ENCODE data around the gene SLC10A3.

Gene SLC10A3

DNA sequence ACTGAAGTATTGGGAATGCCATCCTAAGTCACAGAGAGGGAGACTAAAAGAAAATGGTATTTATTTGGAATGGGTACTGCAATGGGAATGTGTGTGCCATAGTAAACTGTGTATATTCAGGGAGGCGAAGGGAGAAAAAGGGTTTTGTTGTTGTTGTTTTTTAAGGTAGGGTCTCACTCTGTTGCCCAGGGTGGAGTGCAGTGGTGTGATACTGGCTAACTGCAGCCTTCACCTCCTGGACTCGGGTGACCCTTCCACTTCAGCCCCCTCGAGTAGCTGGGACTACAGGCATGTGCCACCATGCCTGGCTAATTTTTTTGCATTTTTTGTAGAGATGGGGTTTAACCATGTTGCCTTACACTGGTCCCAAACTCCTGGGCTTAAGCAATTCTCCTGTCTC is 4.3 kb upstream of the SLC10A3 start:
- Histone ChIP-seq H3K4me1 (ENCODE audit: control insufficient read depth, insufficient read depth, low read length) (peaks cover 3% of the 10 kb centered on the region; the same call in 1 of the 2 replicates), H3K36me3 (ENCODE audit: control insufficient read depth, insufficient read depth, low read length) (no peaks in the 10 kb centered on the region), H3K9me3 (ENCODE audit: control insufficient read depth, insufficient read depth, low read depth, low read length) (peaks cover 11% of the 10 kb centered on the region; the same call in 1 of the 2 replicates), H3K27me3 (ENCODE audit: control insufficient read depth, insufficient read depth, low read length) (no peaks in the 10 kb centered on the region), H3K4me3 (ENCODE audit: low read depth, low read length) (no peak overlapping the region), H3K9ac (ENCODE audit: low read length) (no peak overlapping the region), H3K27ac (ENCODE audit: low read depth, low read length) (no peak overlapping the region)

DNA sequence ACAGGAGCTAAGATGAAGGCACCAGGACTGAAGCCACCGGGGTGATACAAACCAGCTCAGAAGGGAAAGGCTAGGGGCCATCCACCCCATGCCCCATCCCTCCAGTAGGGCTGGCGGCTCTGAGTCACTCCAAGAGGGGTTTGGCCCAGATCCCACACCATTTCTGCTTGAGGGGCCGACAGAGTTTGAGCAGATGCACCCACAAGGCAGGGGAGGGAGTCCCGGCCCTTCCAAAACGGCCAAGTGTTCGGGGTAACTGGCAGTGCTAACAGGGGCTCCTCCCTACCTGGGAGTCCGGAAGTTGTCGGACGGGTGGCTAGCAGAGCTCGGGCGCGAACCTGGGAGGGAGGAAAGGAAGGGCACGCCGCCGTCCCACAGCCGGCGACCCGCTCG is 412 bp downstream of the SLC10A3 start:
- Histone ChIP-seq H3K36me3 (ENCODE audit: control insufficient read depth, insufficient read depth, low read length) (peaks cover 18% of the 10 kb centered on the region), H3K4me1 (ENCODE audit: control insufficient read depth, insufficient read depth, low read length) (peaks cover 14% of the 10 kb centered on the region; the same call in 1 of the 2 replicates), H3K4me3 (ENCODE audit: low read depth, low read length) (peak overlapping the region; percentile 73), H3K9me3 (ENCODE audit: control insufficient read depth, insufficient read depth, low read depth, low read length) (peaks cover 19% of the 10 kb centered on the region; the same call in 1 of the 2 replicates), H3K27ac (ENCODE audit: low read depth, low read length) (peak overlapping the region; percentile 6; the same call in 1 of the 2 replicates), H3K9ac (ENCODE audit: low read length) (peak overlapping the region; percentile 69), H3K27me3 (ENCODE audit: control insufficient read depth, insufficient read depth, low read length) (no peaks in the 10 kb centered on the region)

DNA sequence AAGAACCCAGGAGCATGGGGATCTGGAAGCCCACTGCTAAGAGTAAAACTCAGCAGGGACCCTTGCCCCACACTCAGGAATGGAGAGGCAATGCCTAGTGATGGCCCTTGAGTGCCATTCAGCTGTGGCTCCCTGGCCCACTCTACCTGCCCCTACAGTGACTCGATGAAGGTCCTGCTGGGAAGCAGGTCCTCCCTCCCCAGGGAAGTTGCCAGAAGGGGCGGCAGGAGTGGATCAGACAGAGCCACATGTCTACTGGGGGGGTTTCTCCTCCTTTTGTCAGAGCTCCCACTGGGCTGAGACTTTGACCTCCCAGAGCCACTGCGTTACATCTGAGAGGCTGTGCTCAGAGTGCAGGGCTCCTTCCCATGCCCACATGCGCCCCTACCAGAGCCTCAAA is 1.2 kb downstream of the SLC10A3 start:
- no peak overlapping the region for H3K9ac ChIP-seq (ENCODE audit: low read length)
- H3K27me3 ChIP-seq (ENCODE audit: control insufficient read depth, insufficient read depth, low read length): no peaks in the 10 kb centered on the region
- peak overlapping the region; percentile 73 for H3K4me3 ChIP-seq (ENCODE audit: low read depth, low read length)
- H3K27ac ChIP-seq (ENCODE audit: low read depth, low read length): no peak overlapping the region
- H3K9me3 ChIP-seq (ENCODE audit: control insufficient read depth, insufficient read depth, low read depth, low read length): peaks cover 15% of the 10 kb centered on the region; the same call in 1 of the 2 replicates
- H3K4me1 ChIP-seq (ENCODE audit: control insufficient read depth, insufficient read depth, low read length): peaks cover 14% of the 10 kb centered on the region; the same call in 1 of the 2 replicates
- H3K36me3 ChIP-seq (ENCODE audit: control insufficient read depth, insufficient read depth, low read length): peaks cover 26% of the 10 kb centered on the region

DNA sequence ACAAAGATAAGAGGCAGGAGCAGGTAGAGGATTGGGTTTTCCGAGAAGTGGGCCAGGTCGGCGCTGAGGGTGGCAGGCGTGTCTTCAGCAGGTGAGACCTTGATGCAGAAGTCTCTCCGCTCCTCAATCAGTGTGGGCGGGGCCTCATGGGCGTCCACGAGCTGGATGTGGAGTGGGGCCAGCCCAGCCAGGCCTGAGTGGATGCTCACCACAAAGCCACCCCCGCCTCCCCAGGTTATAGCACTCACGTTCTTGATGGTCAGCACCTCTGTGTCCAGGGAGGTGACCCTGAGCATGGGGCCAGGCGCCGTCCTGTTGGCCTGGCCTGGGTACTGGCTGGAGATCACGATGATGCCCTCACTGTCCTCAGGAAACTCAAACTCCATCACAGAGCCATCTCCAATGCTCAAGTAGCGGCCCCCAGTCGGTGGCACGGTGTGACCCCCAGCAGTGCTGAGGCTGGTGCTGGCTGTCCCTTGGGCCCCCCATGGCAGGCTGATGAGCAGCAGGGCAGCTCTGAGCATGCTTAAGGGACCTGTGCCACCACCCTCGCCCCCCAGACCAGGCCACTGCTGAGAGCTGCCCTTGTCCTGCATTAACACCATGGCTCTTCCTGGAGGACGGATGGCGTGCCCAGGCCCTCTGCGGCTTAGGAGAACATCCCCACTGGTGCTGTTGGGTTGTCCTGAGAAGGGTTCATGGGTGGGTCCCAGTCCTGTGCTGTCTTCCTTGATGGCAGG is 1.9 kb downstream of the SLC10A3 start:
- H3K9me3 ChIP-seq (ENCODE audit: control insufficient read depth, insufficient read depth, low read depth, low read length): peaks cover 19% of the 10 kb centered on the region; the same call in 1 of the 2 replicates
- H3K36me3 ChIP-seq (ENCODE audit: control insufficient read depth, insufficient read depth, low read length): peaks cover 32% of the 10 kb centered on the region
- no peak overlapping the region for H3K4me3 ChIP-seq (ENCODE audit: low read depth, low read length)
- H3K4me1 ChIP-seq (ENCODE audit: control insufficient read depth, insufficient read depth, low read length): peaks cover 14% of the 10 kb centered on the region; the same call in 1 of the 2 replicates
- H3K9ac ChIP-seq (ENCODE audit: low read length): no peak overlapping the region
- no peaks in the 10 kb centered on the region for H3K27me3 ChIP-seq (ENCODE audit: control insufficient read depth, insufficient read depth, low read length)
- no peak overlapping the region for H3K27ac ChIP-seq (ENCODE audit: low read depth, low read length)

DNA sequence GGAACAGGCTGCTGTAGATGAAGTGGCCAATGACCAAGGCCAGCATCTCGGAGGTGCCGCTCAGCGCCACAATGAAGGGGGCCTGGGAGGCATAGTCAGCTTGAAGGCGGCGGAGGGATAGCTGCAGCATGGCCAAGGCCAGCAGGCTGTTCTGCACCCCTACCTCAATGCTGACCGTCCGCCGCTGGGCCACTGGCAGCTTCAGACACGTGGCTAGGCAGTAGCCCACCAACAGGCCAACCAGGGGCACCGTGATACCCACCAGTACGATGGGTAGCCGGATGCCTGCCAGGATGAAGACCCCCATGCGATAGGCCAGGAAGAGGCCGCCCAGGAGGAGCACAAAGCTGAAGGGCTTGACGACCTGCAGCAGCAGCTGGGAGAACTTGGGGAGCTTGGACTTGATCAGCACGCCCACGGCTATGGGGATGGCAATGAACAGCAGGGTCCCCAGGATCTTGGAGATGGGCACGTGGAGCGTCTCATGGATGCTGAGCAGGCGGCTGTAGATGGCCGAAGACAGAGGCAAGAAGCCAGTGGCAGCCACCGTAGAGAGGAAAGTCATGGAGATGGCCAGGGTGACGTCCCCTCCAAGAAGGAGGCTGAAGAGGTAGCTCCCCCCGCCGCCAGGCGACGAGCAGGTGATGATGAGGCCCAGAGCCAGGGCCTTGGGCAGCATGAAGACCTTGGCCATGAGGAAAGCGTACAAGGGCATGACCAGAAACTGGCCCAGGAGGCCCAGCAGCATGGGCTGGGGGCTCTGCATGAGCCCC is 2.7 kb downstream of the SLC10A3 start:
- Histone ChIP-seq H3K27me3 (ENCODE audit: control insufficient read depth, insufficient read depth, low read length) (no peaks in the 10 kb centered on the region), H3K4me1 (ENCODE audit: control insufficient read depth, insufficient read depth, low read length) (peaks cover 16% of the 10 kb centered on the region; the same call in 1 of the 2 replicates), H3K9me3 (ENCODE audit: control insufficient read depth, insufficient read depth, low read depth, low read length) (peaks cover 23% of the 10 kb centered on the region; the same call in 1 of the 2 replicates), H3K36me3 (ENCODE audit: control insufficient read depth, insufficient read depth, low read length) (peaks cover 32% of the 10 kb centered on the region), H3K4me3 (ENCODE audit: low read depth, low read length) (no peak overlapping the region), H3K9ac (ENCODE audit: low read length) (no peak overlapping the region), H3K27ac (ENCODE audit: low read depth, low read length) (no peak overlapping the region)

DNA sequence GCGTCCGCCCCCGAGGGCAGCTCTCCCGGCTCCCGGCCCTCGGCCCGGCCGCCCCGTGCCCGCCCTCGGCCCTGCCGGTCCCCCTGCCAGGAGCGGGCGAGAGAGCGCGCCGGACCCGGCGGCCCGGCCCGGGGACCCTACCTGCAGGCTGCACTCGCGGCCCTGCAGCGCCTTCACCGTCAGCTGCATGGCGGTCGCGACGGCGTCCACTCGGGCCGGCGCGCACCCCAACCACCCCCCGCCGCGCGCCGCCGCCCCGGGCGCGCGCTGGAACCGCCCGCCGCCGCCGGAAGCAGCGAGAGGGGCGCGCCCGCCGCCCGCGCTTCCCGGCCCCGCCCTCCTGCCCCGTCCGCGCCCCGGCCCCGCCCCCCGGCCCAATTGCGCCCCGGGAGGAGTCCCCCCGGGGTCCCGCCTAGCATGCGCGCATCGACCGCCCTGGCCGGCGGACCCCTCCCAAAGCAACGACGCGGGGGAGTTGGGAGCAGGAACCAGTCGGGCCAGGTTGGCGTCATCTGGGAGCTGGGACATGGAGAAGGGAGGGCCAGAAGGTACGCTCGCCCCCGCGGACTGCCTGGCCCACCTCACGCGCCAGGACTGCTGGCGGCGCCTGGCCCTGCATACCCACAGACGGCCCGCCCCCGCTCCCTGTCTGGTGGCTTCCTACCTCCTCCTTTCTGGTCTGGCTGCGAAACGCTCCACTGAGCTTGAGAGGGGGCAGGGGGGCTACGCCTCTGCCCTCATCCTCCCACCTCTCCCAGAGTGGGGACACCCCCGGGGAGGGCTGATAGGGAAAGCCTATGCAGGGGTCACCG is 3.8 kb downstream of the SLC10A3 start, which contains the start of gene UBL4A:
Gene UBL4A (minus strand): TSS at position 220 of the 812 bp plus-strand sequence. CDS start 31 bp downstream, at position 189.
- no peaks in the 10 kb centered on the region for H3K27me3 ChIP-seq (ENCODE audit: control insufficient read depth, insufficient read depth, low read length)
- H3K4me1 ChIP-seq (ENCODE audit: control insufficient read depth, insufficient read depth, low read length): peaks cover 21% of the 10 kb centered on the region; the same call in 1 of the 2 replicates
- H3K9ac ChIP-seq (ENCODE audit: low read length): peak within 1 kb of the TSS; percentile 78
- H3K9me3 ChIP-seq (ENCODE audit: control insufficient read depth, insufficient read depth, low read depth, low read length): peaks cover 26% of the 10 kb centered on the region; the same call in 1 of the 2 replicates
- peaks cover 32% of the 10 kb centered on the region for H3K36me3 ChIP-seq (ENCODE audit: control insufficient read depth, insufficient read depth, low read length)
- H3K27ac ChIP-seq (ENCODE audit: low read depth, low read length): peak within 1 kb of the TSS; percentile 67; the same call in 1 of the 2 replicates
- H3K4me3 ChIP-seq (ENCODE audit: low read depth, low read length): peak within 1 kb of the TSS; percentile 67

DNA sequence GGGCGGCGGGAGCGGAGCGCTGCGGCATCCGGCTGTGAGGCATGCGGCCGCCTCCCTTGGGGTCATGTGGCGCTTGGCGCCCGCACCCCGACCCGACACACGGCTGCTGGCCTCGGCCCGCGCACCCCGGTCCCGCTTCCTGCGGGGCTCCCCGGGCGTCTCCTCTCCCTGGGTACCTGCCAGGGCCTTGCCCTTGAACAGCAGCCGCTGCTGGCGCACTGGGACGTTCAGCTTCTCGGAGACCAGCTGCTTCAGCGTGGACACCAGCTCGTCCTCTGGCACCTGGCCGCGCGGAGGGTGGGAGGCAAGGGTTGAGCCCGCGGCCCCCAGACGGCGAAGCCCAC is 4.4 kb downstream of the SLC10A3 start:
- Histone ChIP-seq H3K4me1 (ENCODE audit: control insufficient read depth, insufficient read depth, low read length) (peaks cover 21% of the 10 kb centered on the region; the same call in 1 of the 2 replicates), H3K27me3 (ENCODE audit: control insufficient read depth, insufficient read depth, low read length) (no peaks in the 10 kb centered on the region), H3K27ac (ENCODE audit: low read depth, low read length) (peak overlapping the region; percentile 67; the same call in 1 of the 2 replicates), H3K9ac (ENCODE audit: low read length) (peak overlapping the region; percentile 78), H3K36me3 (ENCODE audit: control insufficient read depth, insufficient read depth, low read length) (peaks cover 32% of the 10 kb centered on the region), H3K9me3 (ENCODE audit: control insufficient read depth, insufficient read depth, low read depth, low read length) (peaks cover 26% of the 10 kb centered on the region; the same call in 1 of the 2 replicates), H3K4me3 (ENCODE audit: low read depth, low read length) (peak overlapping the region; percentile 62)

DNA sequence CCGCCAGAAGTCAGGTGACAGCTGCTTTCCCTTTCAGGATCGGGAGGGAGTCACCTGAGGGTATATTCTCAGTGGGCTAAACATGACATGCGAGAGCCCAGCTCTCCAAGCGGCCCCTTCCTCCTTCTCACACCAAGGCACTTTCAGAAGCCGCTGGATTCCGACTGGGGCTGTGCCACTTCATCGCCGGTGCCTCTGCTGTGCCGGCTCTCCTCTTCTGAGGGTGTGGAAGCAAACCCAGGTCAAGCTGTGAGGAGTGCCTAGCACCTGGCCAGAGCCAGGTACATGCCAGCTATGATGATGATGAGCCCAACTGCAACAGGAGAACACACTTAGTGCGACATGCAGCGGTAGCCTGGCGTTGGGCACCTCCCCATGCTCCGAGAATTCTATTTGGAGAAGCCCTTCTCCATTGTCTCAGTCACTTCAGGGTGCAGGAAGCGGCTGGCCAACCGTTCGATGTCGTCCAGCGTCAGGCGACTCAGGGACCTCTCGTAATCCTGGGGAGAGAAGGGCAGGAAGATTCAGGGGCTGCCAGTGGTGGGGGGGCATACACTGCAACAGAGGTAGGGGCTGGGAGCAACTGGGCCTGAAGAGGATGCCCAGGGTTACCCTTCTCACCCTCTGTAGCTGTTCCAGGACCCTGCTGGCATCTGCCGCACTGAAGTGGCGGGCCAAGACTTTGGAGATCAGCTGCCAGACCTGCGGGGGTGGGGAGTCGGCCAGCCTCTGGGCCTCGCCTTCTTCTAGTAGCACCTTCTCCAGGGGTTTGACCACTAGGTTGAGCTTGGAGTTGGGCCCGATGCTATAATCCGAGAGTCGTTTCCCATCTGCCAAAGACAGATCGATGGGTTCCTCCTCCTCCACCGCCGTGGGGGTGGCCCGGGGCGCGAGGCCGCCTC is 5.0 kb downstream of the SLC10A3 start:
- peak overlapping the region; percentile 62 for H3K4me3 ChIP-seq (ENCODE audit: low read depth, low read length)
- H3K9me3 ChIP-seq (ENCODE audit: control insufficient read depth, insufficient read depth, low read depth, low read length): peaks cover 26% of the 10 kb centered on the region; the same call in 1 of the 2 replicates
- H3K4me1 ChIP-seq (ENCODE audit: control insufficient read depth, insufficient read depth, low read length): peaks cover 21% of the 10 kb centered on the region; the same call in 1 of the 2 replicates
- no peaks in the 10 kb centered on the region for H3K27me3 ChIP-seq (ENCODE audit: control insufficient read depth, insufficient read depth, low read length)
- peak overlapping the region; percentile 67; the same call in 1 of the 2 replicates for H3K27ac ChIP-seq (ENCODE audit: low read depth, low read length)
- peaks cover 32% of the 10 kb centered on the region for H3K36me3 ChIP-seq (ENCODE audit: control insufficient read depth, insufficient read depth, low read length)
- peak overlapping the region; percentile 78 for H3K9ac ChIP-seq (ENCODE audit: low read length)

DNA sequence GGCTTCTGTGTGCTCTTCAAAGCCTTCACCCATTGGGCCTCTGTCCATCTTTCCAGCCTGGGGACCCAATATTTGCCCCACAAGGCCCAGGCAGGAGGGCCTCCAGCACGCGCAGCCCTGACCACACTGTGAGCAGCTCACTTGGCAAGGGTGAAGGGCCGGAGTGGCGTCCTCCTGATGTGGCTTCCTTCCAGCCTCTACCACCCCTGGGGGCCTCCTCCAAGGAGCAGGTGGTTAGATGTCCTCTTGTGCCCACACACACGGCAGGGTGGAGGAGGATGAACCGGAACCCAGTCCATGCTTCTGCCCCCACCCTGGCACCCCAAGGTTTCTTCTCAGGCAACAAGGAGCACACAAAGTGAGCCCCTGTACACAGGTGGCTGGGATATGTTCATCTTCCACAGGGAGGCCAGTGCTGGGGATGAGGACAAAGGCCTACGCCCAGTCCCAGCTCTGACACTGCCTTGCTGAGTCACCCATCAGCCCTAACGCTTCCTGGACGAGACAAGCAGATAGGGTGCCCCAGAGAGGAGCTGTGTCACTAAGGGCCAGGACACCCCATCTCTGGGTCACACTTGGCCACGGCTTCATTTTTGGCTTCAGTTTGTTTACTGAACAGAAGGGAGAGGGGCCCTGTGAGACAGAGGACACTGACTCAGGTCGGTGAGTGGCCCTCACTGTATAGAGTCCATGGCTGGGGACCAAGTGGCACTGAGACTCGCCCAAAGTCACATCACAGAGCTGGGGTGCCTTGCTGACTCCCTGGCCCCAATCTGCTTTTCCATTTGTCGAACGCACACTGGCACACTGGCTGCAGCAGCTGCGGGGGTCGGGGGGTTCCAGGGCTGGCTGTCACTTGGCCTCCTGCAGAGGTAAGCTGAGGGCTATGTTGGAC is 5.9 kb downstream of the SLC10A3 start:
- Histone ChIP-seq H3K4me1 (ENCODE audit: control insufficient read depth, insufficient read depth, low read length) (peaks cover 18% of the 10 kb centered on the region; the same call in 1 of the 2 replicates), H3K27me3 (ENCODE audit: control insufficient read depth, insufficient read depth, low read length) (no peaks in the 10 kb centered on the region), H3K4me3 (ENCODE audit: low read depth, low read length) (no peak overlapping the region), H3K9me3 (ENCODE audit: control insufficient read depth, insufficient read depth, low read depth, low read length) (peaks cover 24% of the 10 kb centered on the region; the same call in 1 of the 2 replicates), H3K27ac (ENCODE audit: low read depth, low read length) (no peak overlapping the region), H3K36me3 (ENCODE audit: control insufficient read depth, insufficient read depth, low read length) (peaks cover 32% of the 10 kb centered on the region), H3K9ac (ENCODE audit: low read length) (no peak overlapping the region)
